ENCODE results near the gene VMAC. TPM values are rescaled to one million over a fixed set of nuclear protein-coding genes. Genes with fewer than 3 reads are reported as not detected.

Gene VMAC
- total and polyA plus RNA-seq, 2 donors, result 6.5 to 10.7 TPM

Other genes starting within 250 kb of the VMAC start
- gene MICOS13, start 224.4 kb upstream of the VMAC start, total RNA-seq, result 18.8 TPM
- gene MICOS13, start 224.4 kb upstream of the VMAC start, polyA plus RNA-seq, result 98.4 TPM
- gene HSD11B1L, start 223.8 kb upstream of the VMAC start, total RNA-seq, result 3.6 TPM
- gene HSD11B1L, start 223.8 kb upstream of the VMAC start, polyA plus RNA-seq, result 17.5 TPM
- gene RPL36, start 214.6 kb upstream of the VMAC start, total RNA-seq, result 287 TPM
- 1,053 TPM for gene RPL36, start 214.6 kb upstream of the VMAC start, polyA plus RNA-seq
- 21.7 TPM for gene LONP1, start 184.7 kb upstream of the VMAC start, total RNA-seq
- 58.9 TPM for gene LONP1, start 184.7 kb upstream of the VMAC start, polyA plus RNA-seq
- gene CATSPERD, start 184.2 kb upstream of the VMAC start, total RNA-seq, result not detected
- not detected for gene CATSPERD, start 184.2 kb upstream of the VMAC start, polyA plus RNA-seq
- gene PRR22, start 120.1 kb upstream of the VMAC start, total RNA-seq, result 0.48 TPM
- 2.3 TPM for gene PRR22, start 120.1 kb upstream of the VMAC start, polyA plus RNA-seq
- gene DUS3L, start 113.7 kb upstream of the VMAC start, total RNA-seq, result 9.6 TPM
- gene DUS3L, start 113.7 kb upstream of the VMAC start, polyA plus RNA-seq, result 32.8 TPM
- gene NRTN, start 99.8 kb upstream of the VMAC start, total RNA-seq, result 2.5 TPM
- gene NRTN, start 99.8 kb upstream of the VMAC start, polyA plus RNA-seq, result 9.8 TPM
- not detected for gene FUT6, start 65.2 kb upstream of the VMAC start, total RNA-seq
- gene FUT6, start 65.2 kb upstream of the VMAC start, polyA plus RNA-seq, result 0.03 TPM
- 0.63 TPM for gene FUT3, start 53.4 kb upstream of the VMAC start, total RNA-seq
- gene FUT3, start 53.4 kb upstream of the VMAC start, polyA plus RNA-seq, result 0.29 TPM
- gene FUT5, start 34.3 kb upstream of the VMAC start, total RNA-seq, result not detected
- not detected for gene FUT5, start 34.3 kb upstream of the VMAC start, polyA plus RNA-seq
- 114 TPM for gene NDUFA11, start 1.1 kb upstream of the VMAC start, total RNA-seq
- 520 TPM for gene NDUFA11, start 1.1 kb upstream of the VMAC start, polyA plus RNA-seq
- gene CAPS, start 9.4 kb downstream of the VMAC start, total RNA-seq, result 26.5 TPM
- 41.9 TPM for gene CAPS, start 9.4 kb downstream of the VMAC start, polyA plus RNA-seq
- gene RANBP3, start 73.3 kb downstream of the VMAC start, total RNA-seq, result 44.2 TPM
- 106 TPM for gene RANBP3, start 73.3 kb downstream of the VMAC start, polyA plus RNA-seq
- gene RFX2, start 205.6 kb downstream of the VMAC start, total RNA-seq, result 13.4 TPM
- gene RFX2, start 205.6 kb downstream of the VMAC start, polyA plus RNA-seq, result 12.8 TPM
- not detected for gene ACSBG2, start 230.8 kb downstream of the VMAC start, total RNA-seq
- gene ACSBG2, start 230.8 kb downstream of the VMAC start, polyA plus RNA-seq, result not detected

Measured in urinary bladder (tissue), 2 donors.